RWPE2 (cell line): ENCODE results near the gene ERCC6L.

ENCODE experiments used
- ATAC-seq: fragments of 200-7000 bp; cut with Tn5 transposase; 3 replicates; pipeline ENCODE4 v1.9.1; 2021; ENCODE audit warnings: low read depth
- DNase-seq: peaks from one replicate; pipeline ENCODE4 v3.0.0-alpha.2; 2020; ENCODE audit warnings: low spot score
- H3K27ac ChIP-seq: fragments of 450-650 bp; 2 replicates; pipeline ENCODE4 v1.5.1; 2017; ENCODE audit warnings: mild to moderate bottlenecking; ENCODE audit not compliant: poor library complexity, severe bottlenecking
- H3K27me3 ChIP-seq: fragments of 250-450 bp; sonication (Bioruptor Pico); 2 replicates; pipeline ENCODE4 v1.5.1; 2021; ENCODE audit warnings: mild to moderate bottlenecking, moderate library complexity; ENCODE audit not compliant: insufficient read depth, poor library complexity, severe bottlenecking
- H3K36me3 ChIP-seq: fragments of 250-450 bp; sonication (Bioruptor Pico); 2 replicates; pipeline ENCODE4 v1.5.1; 2020; ENCODE audit warnings: low read depth, mild to moderate bottlenecking, moderate library complexity
- H3K4me1 ChIP-seq: fragments of 250-450 bp; sonication (Bioruptor Pico); 2 replicates; pipeline ENCODE4 v1.5.1; 2021; ENCODE audit warnings: mild to moderate bottlenecking, moderate library complexity; ENCODE audit not compliant: insufficient read depth, poor library complexity, severe bottlenecking
- H3K4me3 ChIP-seq: fragments of 250-450 bp; sonication (Bioruptor Pico); 2 replicates; pipeline ENCODE4 v1.5.1; 2021; ENCODE audit warnings: mild to moderate bottlenecking, moderate library complexity; ENCODE audit not compliant: severe bottlenecking
- H3K9me3 ChIP-seq: fragments of 250-450 bp; sonication (Bioruptor Pico); 2 replicates; pipeline ENCODE4 v1.5.1; 2021; ENCODE audit warnings: mild to moderate bottlenecking, moderate library complexity; ENCODE audit not compliant: severe bottlenecking
- TF ChIP-seq, protein P1 (sequence below): fragments of 450-650 bp; IDR thresholded peaks from one replicate; pipeline ENCODE4 v1.5.1; 2017; ENCODE audit warnings: mild to moderate bottlenecking, moderate library complexity; ENCODE audit not compliant: poor library complexity, severe bottlenecking

The ERCC6L gene

GRCh38 chrX:72247206-72247942 is 8.5 kb upstream of the ERCC6L start:
- H3K4me1 ChIP-seq: no peaks in the 10 kb centered on the region
- H3K9me3 ChIP-seq: no peaks in the 10 kb centered on the region
- H3K4me3 ChIP-seq: no peak overlapping the region
- no peak overlapping the region for H3K27ac ChIP-seq
- H3K36me3 ChIP-seq: no peaks in the 10 kb centered on the region
- TF ChIP-seq, protein P1, sequence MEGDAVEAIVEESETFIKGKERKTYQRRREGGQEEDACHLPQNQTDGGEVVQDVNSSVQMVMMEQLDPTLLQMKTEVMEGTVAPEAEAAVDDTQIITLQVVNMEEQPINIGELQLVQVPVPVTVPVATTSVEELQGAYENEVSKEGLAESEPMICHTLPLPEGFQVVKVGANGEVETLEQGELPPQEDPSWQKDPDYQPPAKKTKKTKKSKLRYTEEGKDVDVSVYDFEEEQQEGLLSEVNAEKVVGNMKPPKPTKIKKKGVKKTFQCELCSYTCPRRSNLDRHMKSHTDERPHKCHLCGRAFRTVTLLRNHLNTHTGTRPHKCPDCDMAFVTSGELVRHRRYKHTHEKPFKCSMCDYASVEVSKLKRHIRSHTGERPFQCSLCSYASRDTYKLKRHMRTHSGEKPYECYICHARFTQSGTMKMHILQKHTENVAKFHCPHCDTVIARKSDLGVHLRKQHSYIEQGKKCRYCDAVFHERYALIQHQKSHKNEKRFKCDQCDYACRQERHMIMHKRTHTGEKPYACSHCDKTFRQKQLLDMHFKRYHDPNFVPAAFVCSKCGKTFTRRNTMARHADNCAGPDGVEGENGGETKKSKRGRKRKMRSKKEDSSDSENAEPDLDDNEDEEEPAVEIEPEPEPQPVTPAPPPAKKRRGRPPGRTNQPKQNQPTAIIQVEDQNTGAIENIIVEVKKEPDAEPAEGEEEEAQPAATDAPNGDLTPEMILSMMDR: no peak
- H3K27me3 ChIP-seq: no peaks in the 10 kb centered on the region
- DNase-seq (no peak), ATAC-seq (no peak)

- ATAC-seq (peak; percentile 70), DNase-seq (no peak)
- no peaks in the 10 kb centered on the region for H3K27me3 ChIP-seq
- TF ChIP-seq, protein P1: peak; percentile 63
- no peaks in the 10 kb centered on the region for H3K9me3 ChIP-seq
- H3K4me1 ChIP-seq: no peaks in the 10 kb centered on the region
- H3K27ac ChIP-seq: no peak overlapping the region
- H3K4me3 ChIP-seq: no peak overlapping the region
- H3K36me3 ChIP-seq: no peaks in the 10 kb centered on the region
Measured at GRCh38 chrX:72245461-72246089, 6.7 kb upstream of the ERCC6L start.

DNA sequence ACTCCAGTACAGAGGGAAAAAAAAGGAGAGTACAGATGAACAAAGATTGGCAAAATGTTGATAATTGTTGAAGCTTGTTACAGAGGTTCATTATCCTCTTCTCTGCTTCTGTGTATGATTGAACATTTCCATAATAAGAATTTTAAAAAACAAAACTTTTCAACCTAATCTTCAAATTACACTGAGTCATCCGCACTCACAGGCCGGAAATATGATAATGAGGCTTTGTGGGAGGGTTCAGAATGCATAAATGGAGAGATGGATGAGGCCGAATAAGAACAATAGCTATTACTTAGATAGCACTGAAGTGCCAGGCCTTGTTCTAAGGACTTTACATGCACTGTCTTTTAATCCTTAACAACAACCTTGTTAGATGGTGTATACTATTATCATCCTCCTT is 4.6 kb upstream of the ERCC6L start:
- no peak for DNase-seq
- H3K27me3 ChIP-seq: no peaks in the 10 kb centered on the region
- H3K4me3 ChIP-seq: no peak overlapping the region
- no peaks in the 10 kb centered on the region for H3K9me3 ChIP-seq
- no peaks in the 10 kb centered on the region for H3K4me1 ChIP-seq
- no peaks in the 10 kb centered on the region for H3K36me3 ChIP-seq
- no peak overlapping the region for H3K27ac ChIP-seq
- TF ChIP-seq, protein P1: no peak
- ATAC-seq: 0 out of 3 replicates have a peak, but pooled peaks have one; percentile 18

DNA sequence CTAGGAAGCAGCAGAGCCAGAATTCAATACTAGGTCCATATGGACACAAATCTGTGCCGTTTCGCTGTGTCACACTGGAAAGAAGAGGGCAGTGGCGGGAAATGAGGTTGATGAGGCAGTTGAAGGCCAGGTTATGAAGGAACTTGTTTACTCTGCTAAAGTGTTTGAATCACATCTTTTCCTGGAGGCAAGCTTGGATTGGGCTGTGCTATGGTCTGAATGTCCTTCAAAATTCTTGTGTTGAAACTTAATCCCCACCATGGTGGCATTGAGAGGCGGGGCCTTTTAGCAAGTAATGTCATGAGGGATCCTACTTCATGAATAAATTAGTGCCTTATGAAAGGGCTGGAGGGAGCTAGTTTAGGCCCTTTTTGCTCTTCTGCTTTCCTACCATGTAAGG is 2.1 kb upstream of the ERCC6L start:
- Histone ChIP-seq H3K27ac (no peak overlapping the region), H3K4me1 (no peaks in the 10 kb centered on the region), H3K9me3 (no peaks in the 10 kb centered on the region), H3K27me3 (no peaks in the 10 kb centered on the region), H3K36me3 (peaks cover 3% of the 10 kb centered on the region; the same call in 1 of the 2 replicates), H3K4me3 (no peak overlapping the region)
- DNase-seq (no peak), ATAC-seq (no peak)
- TF ChIP-seq, protein P1: no peak

GRCh38 chrX:72238183-72238582 is 644 bp downstream of the ERCC6L start:
- TF ChIP-seq, protein P1: no peak
- peak overlapping the region; percentile 53 for H3K27ac ChIP-seq
- 0 out of 3 replicates have a peak, but pooled peaks have one; percentile 7 for ATAC-seq

More at GRCh38 chrX:72238183-72238582, 644 bp downstream of the ERCC6L start:
- DNase-seq: no peak
- Histone ChIP-seq H3K27me3 (no peaks in the 10 kb centered on the region), H3K4me3 (peak overlapping the region; percentile 70), H3K4me1 (no peaks in the 10 kb centered on the region), H3K9me3 (no peaks in the 10 kb centered on the region), H3K36me3 (peaks cover 3% of the 10 kb centered on the region; the same call in 1 of the 2 replicates)
